HG03457 (cell line): ENCODE results near the gene R3HCC1L.

Source experiments
- ATAC-seq: cut with Tn5 transposase; IDR thresholded peaks from one replicate; pipeline ENCODE4 v1.9.1; 2021; ENCODE audit warnings: moderate number of reproducible peaks; ENCODE audit not compliant: unreplicated experiment

R3HCC1L gene

GRCh38 chr10:98134431-98135221, at the start of gene R3HCC1L:
Gene R3HCC1L (plus strand): TSS chr10:98134657. CDS start chr10:98208115, 73,458 bp downstream.
- peak; percentile 88 for ATAC-seq

GRCh38 chr10:98085238-98085637, 49.2 kb upstream of the R3HCC1L start:
- ATAC-seq: no peak

GRCh38 chr10:98086837-98087708, 47.4 kb upstream of the R3HCC1L start:
- ATAC-seq: no peak

- no peak for ATAC-seq
These were observed 46.1 kb upstream of the R3HCC1L start for GRCh38 chr10:98088186-98088971.

GRCh38 chr10:98090822-98091221, 43.6 kb upstream of the R3HCC1L start:
- no peak for ATAC-seq

GRCh38 chr10:98096316-98096715, 38.1 kb upstream of the R3HCC1L start:
- ATAC-seq: no peak

GRCh38 chr10:98096731-98097130, 37.7 kb upstream of the R3HCC1L start:
- no peak for ATAC-seq

- no peak for ATAC-seq
These were observed 37.3 kb upstream of the R3HCC1L start for GRCh38 chr10:98097175-98097574.

GRCh38 chr10:98097616-98098015, 36.8 kb upstream of the R3HCC1L start:
- no peak for ATAC-seq

- ATAC-seq: no peak
These were observed 36.2 kb upstream of the R3HCC1L start for GRCh38 chr10:98098247-98098646.

GRCh38 chr10:98100476-98100875, 34.0 kb upstream of the R3HCC1L start:
- no peak for ATAC-seq

GRCh38 chr10:98101366-98101765, 33.1 kb upstream of the R3HCC1L start:
- no peak for ATAC-seq

- ATAC-seq: no peak
These were observed 30.3 kb upstream of the R3HCC1L start for GRCh38 chr10:98104125-98104524.

GRCh38 chr10:98106531-98106930, 27.9 kb upstream of the R3HCC1L start:
- ATAC-seq: no peak

GRCh38 chr10:98107644-98108430, 26.6 kb upstream of the R3HCC1L start:
- no peak for ATAC-seq

GRCh38 chr10:98110356-98110755, 24.1 kb upstream of the R3HCC1L start:
- no peak for ATAC-seq

- ATAC-seq: no peak
These were observed 19.2 kb upstream of the R3HCC1L start for GRCh38 chr10:98115031-98115787.

- no peak for ATAC-seq
These were observed 14.6 kb upstream of the R3HCC1L start for GRCh38 chr10:98119891-98120290.

GRCh38 chr10:98125940-98126631, 8.4 kb upstream of the R3HCC1L start:
- ATAC-seq: no peak
